Measurements from ENCODE around the gene NFKBIA.
"Not testable (repeated sequence)": the region's sequence is repeated elsewhere in the genome, so short reads cannot be mapped to it uniquely, and the experiment has no call there.

NFKBIA gene

DNA sequence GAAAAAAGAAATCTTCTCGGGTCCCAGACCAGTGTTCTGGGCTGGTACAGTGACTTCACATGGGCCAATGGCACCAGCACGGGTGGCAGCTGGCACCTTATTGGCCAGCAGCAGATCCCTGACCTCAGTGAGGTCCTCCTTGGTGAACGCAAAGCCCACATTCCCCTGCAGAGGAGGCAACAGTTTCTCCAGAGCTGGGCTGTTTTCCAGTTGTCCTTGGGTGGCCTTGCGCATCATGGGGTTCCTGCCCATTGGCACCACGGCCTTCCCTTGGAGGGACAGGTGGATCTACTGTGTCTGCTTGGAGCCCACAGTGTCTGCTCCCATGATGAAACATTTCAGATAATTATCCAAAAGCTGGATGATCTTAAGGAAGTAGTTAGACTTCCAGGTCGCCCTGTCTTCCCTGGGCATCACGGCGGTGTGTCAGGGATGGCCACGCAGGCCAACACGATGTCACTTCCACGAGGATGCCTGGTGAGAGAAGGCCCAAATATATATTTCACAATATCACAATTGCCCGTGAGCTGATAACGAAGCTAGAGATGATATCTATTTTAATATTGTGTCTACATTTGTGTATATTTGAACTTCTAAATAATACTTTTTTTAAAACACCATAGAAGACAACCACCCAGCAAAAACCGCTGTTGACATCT lies 15.8 kb downstream of the NFKBIA start:
- Histone ChIP-seq H3K4me3 (ENCODE audit: low read length) (no peak overlapping the region), H3K27ac (ENCODE audit: low read depth, low read length) (no peak overlapping the region), H3K9me3 (ENCODE audit: insufficient read depth, low read depth, low read length) (no peaks in the 10 kb centered on the region), H3K9ac (ENCODE audit: low read depth, low read length) (no peak overlapping the region), H3K36me3 (ENCODE audit: insufficient read depth, low read length) (no peaks in the 10 kb centered on the region), H3K4me1 (ENCODE audit: insufficient read depth, low read length) (0 out of 2 replicates have a peak, but pooled peaks cover 4% of the 10 kb centered on the region), H3K27me3 (ENCODE audit: insufficient read depth, low read length) (no peaks in the 10 kb centered on the region)
- 96% methylated on average over 12 of the region's 14 CpGs for WGBS

DNA sequence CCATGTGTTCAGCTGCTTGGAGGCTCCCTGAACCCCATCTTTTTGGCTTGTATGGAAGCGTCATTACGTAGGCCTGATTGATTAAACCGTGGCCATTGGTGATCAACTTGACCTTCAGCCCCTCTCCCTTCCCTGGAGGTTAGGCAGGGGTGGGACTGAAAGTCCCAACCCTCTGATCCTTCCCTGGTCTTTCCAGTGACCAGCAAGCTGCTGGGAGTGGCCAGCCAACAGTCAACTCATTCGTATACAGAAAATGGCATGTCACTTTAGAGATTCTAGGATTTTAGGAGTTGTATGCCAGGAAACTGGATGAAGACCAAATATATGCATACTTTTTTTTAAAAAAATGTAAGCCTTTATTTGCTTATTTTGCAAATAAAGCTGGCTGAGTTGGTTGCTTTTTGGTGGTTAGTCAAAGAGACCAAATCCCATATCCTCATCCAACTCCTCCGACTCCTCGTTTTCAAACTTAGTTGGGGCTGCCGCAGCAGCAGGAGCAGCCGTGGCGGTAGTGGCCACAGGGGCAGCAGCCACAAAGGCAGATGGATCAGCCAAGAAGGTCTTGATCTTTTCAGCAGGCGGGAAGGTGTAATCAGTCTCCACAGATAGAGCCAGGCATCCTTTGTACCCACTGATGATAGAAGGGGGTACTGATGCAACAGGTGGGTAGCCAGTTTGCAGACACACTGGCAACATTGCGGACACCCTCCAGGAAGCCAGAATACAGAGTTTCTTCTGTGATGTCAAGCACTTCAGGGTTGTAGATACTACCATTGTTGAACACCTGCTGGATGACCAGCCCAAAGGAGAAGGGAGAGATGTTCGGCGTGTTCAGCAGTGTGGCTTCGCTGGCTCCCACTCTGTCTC lies 16.6 kb downstream of the NFKBIA start:
- Histone ChIP-seq H3K4me1 (ENCODE audit: insufficient read depth, low read length) (0 out of 2 replicates have a peak, but pooled peaks cover 4% of the 10 kb centered on the region), H3K27me3 (ENCODE audit: insufficient read depth, low read length) (no peaks in the 10 kb centered on the region), H3K9me3 (ENCODE audit: insufficient read depth, low read depth, low read length) (no peaks in the 10 kb centered on the region), H3K36me3 (ENCODE audit: insufficient read depth, low read length) (no peaks in the 10 kb centered on the region), H3K4me3 (ENCODE audit: low read length) (no peak overlapping the region), H3K27ac (ENCODE audit: low read depth, low read length) (no peak overlapping the region), H3K9ac (ENCODE audit: low read depth, low read length) (no peak overlapping the region)
- 94% methylated on average over 14 of the region's 14 CpGs for WGBS

DNA sequence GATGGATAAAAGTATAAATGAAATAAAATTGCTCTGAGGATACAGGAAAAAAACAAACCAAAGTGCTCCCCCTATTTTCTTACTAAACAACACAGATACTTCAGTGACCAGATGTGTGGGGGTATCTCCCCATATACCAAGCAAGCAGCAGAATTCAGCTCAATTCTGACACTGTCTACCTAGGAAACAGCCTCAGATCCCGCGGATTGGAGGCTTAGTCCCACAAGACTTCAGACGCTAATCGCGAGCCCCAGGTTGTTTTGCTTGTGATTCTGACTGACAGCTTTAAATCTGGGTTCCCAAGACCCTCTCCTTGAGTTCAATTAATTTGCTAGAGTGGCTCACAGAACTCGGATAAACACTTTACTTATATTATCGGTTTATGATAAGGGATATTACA lies 17.3 kb downstream of the NFKBIA start:
- H3K36me3 ChIP-seq (ENCODE audit: insufficient read depth, low read length) = no peaks in the 10 kb centered on the region
- WGBS = 86% methylated on average over 7 of the region's 7 CpGs
- H3K4me1 ChIP-seq (ENCODE audit: insufficient read depth, low read length) = 0 out of 2 replicates have a peak, but pooled peaks cover 4% of the 10 kb centered on the region
- H3K4me3 ChIP-seq (ENCODE audit: low read length) = no peak overlapping the region
- no peak overlapping the region for H3K27ac ChIP-seq (ENCODE audit: low read depth, low read length)
- H3K27me3 ChIP-seq (ENCODE audit: insufficient read depth, low read length) = no peaks in the 10 kb centered on the region
- no peak overlapping the region for H3K9ac ChIP-seq (ENCODE audit: low read depth, low read length)
- no peaks in the 10 kb centered on the region for H3K9me3 ChIP-seq (ENCODE audit: insufficient read depth, low read depth, low read length)

DNA sequence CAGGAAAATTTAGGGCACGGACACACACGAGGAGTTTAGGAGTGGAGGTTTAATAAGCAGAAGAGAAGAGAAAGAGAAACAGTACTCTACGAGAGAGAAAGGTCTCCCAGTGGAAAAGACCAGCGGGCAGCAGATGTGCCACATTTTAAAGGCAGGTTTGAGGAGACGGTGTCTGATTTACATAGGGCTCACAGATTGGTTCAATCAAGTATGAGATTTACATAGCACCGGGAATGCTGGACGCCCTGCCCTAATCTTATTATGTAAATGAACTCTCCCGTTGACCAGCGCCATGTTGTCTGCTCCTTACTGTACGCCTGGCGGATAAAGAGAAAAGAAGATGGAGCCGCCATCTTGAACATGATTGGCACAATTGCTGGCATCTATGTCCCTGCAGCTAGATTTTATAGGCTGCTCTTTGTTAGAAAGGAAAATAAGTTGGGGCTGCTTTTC lies 17.9 kb downstream of the NFKBIA start:
- Histone ChIP-seq H3K27ac (ENCODE audit: low read depth, low read length) (no peak overlapping the region), H3K27me3 (ENCODE audit: insufficient read depth, low read length) (no peaks in the 10 kb centered on the region), H3K4me3 (ENCODE audit: low read length) (no peak overlapping the region), H3K9me3 (ENCODE audit: insufficient read depth, low read depth, low read length) (no peaks in the 10 kb centered on the region), H3K36me3 (ENCODE audit: insufficient read depth, low read length) (no peaks in the 10 kb centered on the region), H3K9ac (ENCODE audit: low read depth, low read length) (no peak overlapping the region), H3K4me1 (ENCODE audit: insufficient read depth, low read length) (0 out of 2 replicates have a peak, but pooled peaks cover 4% of the 10 kb centered on the region)
- 82% methylated on average over 12 of the region's 12 CpGs for WGBS

DNA sequence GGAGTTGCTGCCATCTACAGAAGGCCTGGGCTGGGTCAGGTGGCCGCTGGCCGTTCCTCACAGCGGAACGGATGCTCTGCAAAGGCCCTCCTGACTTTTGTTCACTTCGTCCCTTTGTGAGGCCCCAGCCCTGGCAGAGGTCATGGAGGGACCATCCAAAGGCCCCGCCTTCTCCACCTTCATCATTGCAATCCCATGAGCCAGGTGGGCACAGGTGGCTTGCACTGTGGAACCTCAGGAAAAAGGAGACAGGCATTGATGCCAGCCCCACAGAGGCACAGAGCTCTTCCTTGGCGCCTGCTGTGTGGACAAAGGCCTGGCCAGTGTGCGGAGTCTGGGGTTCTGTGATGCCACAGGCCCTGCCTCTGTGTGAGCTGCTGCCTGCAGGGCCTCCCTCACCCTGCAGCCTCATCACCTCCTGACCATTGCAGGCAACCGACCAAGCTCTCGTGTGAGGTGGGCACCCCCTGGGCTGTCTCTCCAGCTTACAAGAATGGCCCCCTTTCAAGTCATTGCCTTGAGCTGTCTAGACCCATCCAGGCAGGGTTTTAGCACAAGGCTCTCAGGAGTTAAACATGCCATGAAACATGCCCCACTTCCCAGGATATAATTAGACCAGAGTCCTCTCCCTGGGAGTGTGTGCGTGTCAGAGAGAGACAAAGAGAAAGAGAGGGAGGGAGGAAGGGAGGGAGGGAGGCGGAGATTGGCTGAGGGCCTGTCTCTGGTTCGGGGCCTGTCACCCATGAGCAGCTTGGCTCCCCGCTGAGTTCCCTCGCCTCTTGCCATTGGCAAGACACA lies 19.3 kb downstream of the NFKBIA start:
- Histone ChIP-seq H3K27ac (ENCODE audit: low read depth, low read length) (no peak overlapping the region), H3K4me1 (ENCODE audit: insufficient read depth, low read length) (0 out of 2 replicates have a peak, but pooled peaks cover 4% of the 10 kb centered on the region), H3K4me3 (ENCODE audit: low read length) (no peak overlapping the region), H3K36me3 (ENCODE audit: insufficient read depth, low read length) (no peaks in the 10 kb centered on the region), H3K9ac (ENCODE audit: low read depth, low read length) (no peak overlapping the region), H3K27me3 (ENCODE audit: insufficient read depth, low read length) (no peaks in the 10 kb centered on the region), H3K9me3 (ENCODE audit: insufficient read depth, low read depth, low read length) (no peaks in the 10 kb centered on the region)
- 77% methylated on average over 15 of the region's 15 CpGs for WGBS

GRCh38 chr14:35384455-35385041 lies 20.0 kb downstream of the NFKBIA start:
- H3K27ac ChIP-seq (ENCODE audit: low read depth, low read length) = no peak overlapping the region
- 89% methylated on average over 11 of the region's 11 CpGs for WGBS
- no peaks in the 10 kb centered on the region for H3K36me3 ChIP-seq (ENCODE audit: insufficient read depth, low read length)
- H3K9me3 ChIP-seq (ENCODE audit: insufficient read depth, low read depth, low read length) = no peaks in the 10 kb centered on the region
- no peak overlapping the region for H3K9ac ChIP-seq (ENCODE audit: low read depth, low read length)
- no peak overlapping the region for H3K4me3 ChIP-seq (ENCODE audit: low read length)
- H3K4me1 ChIP-seq (ENCODE audit: insufficient read depth, low read length) = 0 out of 2 replicates have a peak, but pooled peaks cover 4% of the 10 kb centered on the region
- H3K27me3 ChIP-seq (ENCODE audit: insufficient read depth, low read length) = no peaks in the 10 kb centered on the region

- no peaks in the 10 kb centered on the region for H3K36me3 ChIP-seq (ENCODE audit: insufficient read depth, low read length)
- H3K27me3 ChIP-seq (ENCODE audit: insufficient read depth, low read length) = no peaks in the 10 kb centered on the region
- no peaks in the 10 kb centered on the region for H3K9me3 ChIP-seq (ENCODE audit: insufficient read depth, low read depth, low read length)
- 0 out of 2 replicates have a peak, but pooled peaks cover 4% of the 10 kb centered on the region for H3K4me1 ChIP-seq (ENCODE audit: insufficient read depth, low read length)
- H3K9ac ChIP-seq (ENCODE audit: low read depth, low read length) = no peak overlapping the region
- WGBS = 93% methylated on average over 10 of the region's 10 CpGs
- no peak overlapping the region for H3K4me3 ChIP-seq (ENCODE audit: low read length)
- no peak overlapping the region for H3K27ac ChIP-seq (ENCODE audit: low read depth, low read length)
Measured at GRCh38 chr14:35383569-35384454, 20.7 kb downstream of the NFKBIA start.

GRCh38 chr14:35380794-35381193 lies 23.8 kb downstream of the NFKBIA start:
- no peaks in the 10 kb centered on the region for H3K4me1 ChIP-seq (ENCODE audit: insufficient read depth, low read length)
- WGBS = 93% methylated on average over 6 of the region's 7 CpGs
- no peak overlapping the region for H3K9ac ChIP-seq (ENCODE audit: low read depth, low read length)
- H3K27me3 ChIP-seq (ENCODE audit: insufficient read depth, low read length) = no peaks in the 10 kb centered on the region
- no peaks in the 10 kb centered on the region for H3K36me3 ChIP-seq (ENCODE audit: insufficient read depth, low read length)
- no peaks in the 10 kb centered on the region for H3K9me3 ChIP-seq (ENCODE audit: insufficient read depth, low read depth, low read length)
- H3K27ac ChIP-seq (ENCODE audit: low read depth, low read length) = no peak overlapping the region
- no peak overlapping the region for H3K4me3 ChIP-seq (ENCODE audit: low read length)

DNA sequence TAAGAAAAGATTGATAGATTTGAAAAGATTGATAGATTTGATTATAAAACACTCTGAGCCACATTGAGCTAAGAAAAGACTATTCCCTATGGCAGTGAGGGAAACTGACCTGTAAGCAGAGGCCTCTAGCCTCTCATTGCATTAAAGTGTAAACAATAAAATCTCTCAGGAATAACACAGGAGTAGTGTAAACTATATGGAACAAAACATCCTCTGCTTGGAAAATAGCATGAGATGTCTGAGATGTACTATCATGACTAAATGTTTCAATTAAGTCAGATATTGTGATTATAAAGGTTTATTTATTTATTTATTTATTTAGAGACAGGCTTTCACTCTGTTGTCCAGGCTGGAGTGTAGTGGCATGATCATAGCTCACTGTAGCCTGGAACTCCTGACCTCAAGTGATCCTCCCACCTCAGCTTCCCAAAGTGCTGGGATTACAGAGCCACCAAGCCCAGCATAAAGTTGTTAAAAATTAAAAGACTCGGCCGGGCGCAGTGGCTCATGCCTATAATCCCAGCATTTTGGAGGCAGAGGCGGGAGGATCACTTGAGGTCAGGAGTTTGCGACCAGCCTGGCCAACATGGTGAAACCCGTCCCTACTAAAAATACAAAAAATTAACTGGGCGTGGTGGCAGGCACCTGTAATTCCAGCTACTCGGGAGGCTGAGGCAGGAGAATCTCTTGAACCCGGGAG lies 25.2 kb downstream of the NFKBIA start:
- not testable (repeated sequence) for H3K27ac ChIP-seq (ENCODE audit: low read depth, low read length); H3K9me3 ChIP-seq (ENCODE audit: insufficient read depth, low read depth, low read length); H3K9ac ChIP-seq (ENCODE audit: low read depth, low read length); H3K4me1 ChIP-seq (ENCODE audit: insufficient read depth, low read length); H3K4me3 ChIP-seq (ENCODE audit: low read length); H3K36me3 ChIP-seq (ENCODE audit: insufficient read depth, low read length); H3K27me3 ChIP-seq (ENCODE audit: insufficient read depth, low read length)
- 87% methylated on average over 9 of the region's 9 CpGs for WGBS

All from HUES64 (cell line).